NCI-H1694 treated with DMSO at 0.1 percent for 48 hours (cell line): Measurements from ENCODE around the gene PARVA.
A peak's percentile ranks its signal among the peaks of the same experiment; 100 is the strongest.

Experiments
- DNase-seq: peaks from one replicate; lab custom pipeline; 2025; lab: John Stamatoyannopoulos, UW

PARVA gene

DNA sequence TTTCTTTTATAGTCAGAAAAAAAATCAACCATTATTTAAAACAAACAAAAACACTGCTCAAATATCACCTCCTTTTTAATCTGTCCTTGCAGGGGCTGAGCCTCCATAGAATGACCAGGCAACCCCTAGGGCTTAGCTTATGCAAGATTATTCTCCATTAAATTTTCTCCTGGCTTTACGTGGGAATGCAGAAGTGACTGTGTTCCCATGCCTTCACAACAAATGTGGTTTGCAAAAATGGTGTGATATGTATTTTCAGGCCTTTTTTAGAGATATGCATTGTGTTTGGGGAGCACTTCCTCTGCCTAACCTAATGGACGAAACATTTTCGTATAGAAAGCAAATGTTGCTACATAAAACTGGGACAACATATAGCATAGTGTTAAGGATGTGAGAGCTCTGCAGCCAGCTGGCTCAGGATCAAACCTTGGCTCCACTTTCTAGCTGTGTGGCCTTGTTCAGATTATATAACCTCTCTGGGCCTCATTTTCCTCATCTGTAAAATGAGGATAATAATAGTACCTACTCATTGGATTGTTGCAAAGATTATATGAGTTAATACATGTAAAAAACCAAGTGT, 82.6 kb downstream of the PARVA start:
- DNase-seq, result no peak

DNA sequence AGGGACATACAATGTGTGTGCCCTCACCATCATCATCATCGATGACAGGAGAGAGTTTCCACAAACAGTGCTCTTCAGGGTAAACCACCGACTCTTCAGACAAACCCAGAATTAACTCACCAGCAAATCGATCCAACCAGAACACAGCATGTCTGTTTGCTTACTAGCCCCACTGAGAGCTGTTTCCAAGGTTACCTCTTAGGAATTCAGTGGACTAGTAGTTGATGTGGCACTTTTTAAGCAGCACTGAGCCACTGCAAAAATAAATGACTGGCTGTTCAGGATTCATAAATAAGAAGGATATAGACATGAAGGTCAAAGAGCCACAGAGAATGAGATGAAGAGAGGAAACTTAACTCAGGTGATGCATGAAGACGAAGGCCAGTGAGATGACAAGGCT, 83.1 kb downstream of the PARVA start:
- DNase-seq, result no peak

DNA sequence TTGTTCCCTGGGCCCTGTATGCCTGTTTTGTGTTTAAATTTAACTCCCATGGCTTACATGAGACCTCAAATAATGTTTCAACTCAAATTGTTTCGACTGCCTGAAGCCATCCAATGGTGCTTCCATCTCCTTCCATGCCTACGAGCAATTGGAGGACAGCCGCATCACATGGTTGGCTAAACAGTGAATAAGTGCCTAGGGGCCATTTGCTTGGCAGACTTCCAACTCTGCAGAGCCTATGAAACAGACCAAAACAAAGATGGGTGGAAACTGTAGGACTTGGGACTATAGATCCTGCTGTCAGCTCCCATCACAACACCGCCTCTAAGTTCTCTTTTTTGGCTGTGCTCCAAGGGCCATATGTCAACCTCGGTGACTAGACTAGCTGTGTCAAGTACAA, 84.1 kb downstream of the PARVA start:
- peak; percentile 21 for DNase-seq

DNA sequence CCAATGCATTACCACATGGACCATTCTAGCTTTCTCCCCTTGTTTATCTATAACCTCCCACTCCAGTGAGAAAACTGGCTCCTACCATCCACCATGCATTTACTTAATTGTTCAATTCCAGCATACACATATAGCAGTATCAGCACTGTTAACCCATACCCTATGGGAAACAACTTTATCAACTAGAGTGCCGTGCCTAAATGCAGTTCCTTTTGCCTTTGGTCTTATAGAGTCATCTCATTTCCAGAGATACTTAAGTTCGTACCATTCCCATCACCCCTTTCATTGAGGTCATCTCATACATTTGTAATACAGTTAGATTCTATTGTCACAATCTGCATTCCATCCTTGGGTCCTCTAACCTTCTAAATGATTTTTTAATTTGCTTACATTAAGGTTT, 86.9 kb downstream of the PARVA start:
- no peak for DNase-seq

DNA sequence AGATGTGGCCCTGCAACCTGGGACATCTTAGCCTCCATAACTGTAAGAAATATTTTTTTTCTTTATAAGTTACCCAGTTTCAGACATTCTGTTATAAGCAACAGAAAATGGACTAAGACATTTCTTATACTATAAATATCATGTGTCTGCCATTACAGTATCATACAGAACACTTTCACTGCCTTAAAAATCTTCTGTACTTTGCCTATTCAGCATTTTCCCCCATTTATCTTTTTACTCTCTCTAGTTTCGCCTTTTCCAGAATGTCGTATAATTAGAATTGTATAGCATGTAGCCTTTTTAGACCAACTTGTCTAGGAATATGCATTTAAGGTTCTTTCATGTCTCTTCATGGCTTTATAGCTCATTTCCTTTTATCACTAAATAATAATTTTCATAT, 88.0 kb downstream of the PARVA start:
- no peak for DNase-seq

DNA sequence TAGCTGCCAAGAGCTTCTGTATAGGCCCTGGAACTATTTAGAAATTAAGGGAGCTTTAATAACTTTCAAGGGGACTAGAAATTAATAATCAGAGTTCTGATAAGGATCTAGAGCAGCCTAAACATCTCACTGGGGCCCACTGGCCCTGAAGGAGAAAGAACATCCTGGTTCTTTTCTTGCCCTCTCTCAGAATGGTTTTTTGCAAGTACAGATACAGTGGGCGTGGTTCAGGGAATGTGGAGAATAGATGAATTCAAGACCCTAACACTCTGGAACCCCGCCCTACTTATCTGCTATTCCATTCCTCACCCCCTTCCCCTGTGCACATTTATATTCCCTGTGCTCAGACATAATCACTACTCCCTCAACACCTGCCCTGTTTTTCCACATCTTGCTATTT, 90.2 kb downstream of the PARVA start:
- DNase-seq, result no peak

DNA sequence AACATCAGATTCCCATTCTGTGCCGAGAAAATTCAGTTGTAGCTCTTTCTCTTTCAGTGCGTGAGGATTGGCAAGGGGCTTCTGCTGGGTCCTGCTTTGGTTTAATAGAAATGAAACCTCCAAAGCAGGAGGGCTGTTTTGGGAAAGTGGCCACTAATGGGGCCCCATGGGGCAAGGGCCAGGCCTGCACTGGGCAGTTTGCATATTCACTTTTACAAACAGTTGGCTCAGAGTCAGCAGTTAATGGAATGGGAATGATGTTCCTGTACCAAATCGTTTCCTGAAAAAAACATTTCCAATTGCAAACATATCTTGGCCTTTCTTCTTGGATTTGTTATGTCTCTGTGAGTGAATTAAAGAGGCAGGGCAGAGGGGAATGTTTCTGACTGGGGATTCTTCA, 92.1 kb downstream of the PARVA start:
- DNase-seq, result no peak

DNA sequence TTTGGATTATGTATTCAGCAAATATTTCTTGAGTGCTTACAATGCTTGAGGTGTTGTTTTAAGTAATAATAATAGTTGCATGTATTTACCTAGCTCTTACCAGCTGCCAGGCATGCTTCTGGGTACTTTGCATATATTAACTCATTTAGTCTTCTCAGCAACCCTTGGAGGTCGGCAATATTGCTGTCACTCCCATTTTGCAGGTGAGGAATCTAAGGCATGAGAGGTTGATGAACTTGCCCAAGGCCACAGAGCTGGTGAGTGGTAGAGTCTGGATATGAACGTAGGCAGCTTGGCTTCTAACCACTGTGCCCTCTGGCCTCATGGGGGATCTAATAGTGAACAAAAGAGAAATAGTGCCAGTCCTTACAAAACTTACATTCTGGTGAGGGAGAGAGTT, 92.9 kb downstream of the PARVA start:
- DNase-seq, result no peak

DNA sequence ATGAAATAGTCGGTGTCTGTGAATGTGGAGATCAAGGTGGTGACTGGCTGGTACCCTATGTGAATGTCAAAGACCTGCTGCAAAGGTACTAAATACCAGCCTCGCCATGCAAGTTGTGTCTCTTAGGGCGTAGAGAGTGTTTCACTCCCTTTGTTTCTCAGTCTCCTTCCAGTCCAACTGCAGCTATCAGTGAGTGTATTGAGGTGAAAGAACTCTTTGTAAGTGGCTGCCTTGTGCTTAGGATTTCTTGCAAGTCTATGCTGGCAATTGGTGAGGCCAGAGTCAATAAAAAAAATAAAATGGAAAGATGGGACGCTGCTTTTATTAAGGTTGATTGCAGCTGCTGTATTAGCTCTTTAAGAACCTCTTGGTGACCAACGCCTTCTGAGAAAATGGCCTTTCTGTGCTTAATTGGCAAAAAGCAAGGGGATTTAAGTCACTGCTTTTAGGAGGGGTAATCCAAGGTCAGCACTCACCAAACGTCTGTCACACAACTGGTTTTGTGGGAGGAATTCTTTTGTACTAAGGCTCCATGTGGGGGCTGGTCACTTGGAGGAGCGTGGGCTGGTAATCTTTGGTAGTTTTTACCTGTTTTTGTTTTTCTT, 95.1 kb downstream of the PARVA start:
- no peak for DNase-seq

DNA sequence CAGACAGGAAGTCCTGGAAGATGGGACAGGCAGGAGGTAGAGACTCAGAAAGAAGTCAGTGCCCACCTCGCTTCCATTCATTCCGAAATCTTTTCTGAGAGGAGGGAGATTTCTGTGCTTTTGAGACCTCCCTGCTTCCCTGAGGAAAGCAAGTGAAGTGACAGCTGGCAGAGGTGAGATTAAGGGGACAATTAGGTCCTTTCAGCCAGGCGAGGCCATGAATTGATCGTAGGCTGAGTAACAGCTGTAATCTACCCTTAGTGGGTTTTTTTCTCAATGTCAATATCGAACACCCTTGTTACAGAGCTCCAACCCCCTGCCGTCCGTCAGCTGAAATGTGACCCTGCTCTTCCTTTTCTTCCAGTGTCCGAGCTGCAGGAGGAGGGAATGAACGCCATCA, 96.0 kb downstream of the PARVA start:
- DNase-seq, result no peak

DNA sequence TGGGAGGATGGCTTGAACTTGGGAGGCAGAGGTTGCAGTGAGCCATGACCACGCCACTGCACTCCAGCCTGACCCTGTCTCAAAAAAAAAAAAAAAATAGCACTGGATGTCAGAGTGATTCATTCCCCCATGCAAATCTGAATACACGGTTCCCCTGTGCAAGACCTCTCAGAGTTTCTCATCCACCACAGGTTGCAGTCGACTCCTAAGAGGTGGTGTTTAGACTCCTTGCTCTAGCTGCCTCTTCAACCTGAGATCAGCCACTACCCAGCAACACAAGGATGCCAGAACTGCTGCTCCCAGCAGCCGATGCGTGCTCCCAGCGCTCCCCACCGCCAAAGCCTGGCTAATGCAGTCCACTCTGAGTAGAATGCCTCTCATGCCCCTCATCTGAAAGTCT, 97.5 kb downstream of the PARVA start:
- DNase-seq, result no peak

DNA sequence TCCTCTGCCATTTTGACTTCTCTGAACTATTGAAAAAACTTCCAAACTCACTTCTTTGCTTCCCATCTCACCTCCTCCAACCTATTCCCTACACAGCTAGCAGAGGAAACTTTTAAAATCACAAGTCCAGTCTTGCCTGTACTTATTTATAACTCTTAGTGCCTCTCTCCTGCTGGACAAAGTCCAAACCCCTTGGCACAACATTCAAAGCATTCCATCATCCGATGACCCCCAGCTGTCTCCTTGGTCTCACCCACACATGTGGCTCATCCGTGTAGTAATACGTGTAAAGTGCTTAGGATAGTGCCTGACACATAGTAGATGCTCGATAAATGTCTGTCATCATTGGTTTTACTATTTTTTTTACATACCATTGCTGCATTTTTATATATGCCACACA, 101.4 kb downstream of the PARVA start:
- DNase-seq, result no peak

DNA sequence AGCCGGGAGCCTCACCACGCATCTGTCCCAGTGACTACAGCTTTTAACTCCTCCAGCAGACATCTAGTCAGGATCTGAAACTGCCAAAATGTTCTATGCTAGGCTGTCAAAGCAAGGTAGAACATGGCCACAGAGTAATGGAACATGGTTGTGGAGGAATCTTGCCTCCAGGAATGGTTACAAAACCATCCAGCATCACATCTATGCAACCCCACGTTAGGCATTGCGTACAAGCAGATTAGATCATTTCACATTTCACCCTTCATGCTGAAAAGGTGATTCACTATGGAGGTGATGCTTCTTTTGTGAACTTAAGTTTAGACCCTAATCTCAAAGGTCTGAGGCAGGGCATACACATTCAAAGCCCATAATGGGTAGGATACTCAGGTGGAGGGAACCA, 103.0 kb downstream of the PARVA start:
- DNase-seq, result no peak

DNA sequence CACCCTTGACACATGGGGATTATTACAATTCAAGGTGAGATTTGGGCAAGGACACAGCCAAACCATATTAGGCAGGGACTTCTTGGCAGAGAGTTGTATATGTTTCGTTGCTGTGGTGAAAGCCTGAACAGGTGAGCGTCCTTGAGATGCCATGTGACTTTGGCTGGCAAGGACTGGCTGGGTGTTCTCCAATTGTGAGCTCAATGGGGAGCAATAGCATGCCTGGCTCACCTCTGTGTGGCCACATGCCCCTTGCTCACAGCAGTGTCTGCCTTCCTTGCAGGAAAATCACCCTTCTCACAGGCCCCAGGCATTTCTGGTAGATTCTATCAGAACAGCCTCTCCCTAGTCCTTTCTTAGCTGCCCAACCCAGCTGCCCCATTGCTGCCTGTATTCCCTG, 105.5 kb downstream of the PARVA start:
- no peak for DNase-seq

DNA sequence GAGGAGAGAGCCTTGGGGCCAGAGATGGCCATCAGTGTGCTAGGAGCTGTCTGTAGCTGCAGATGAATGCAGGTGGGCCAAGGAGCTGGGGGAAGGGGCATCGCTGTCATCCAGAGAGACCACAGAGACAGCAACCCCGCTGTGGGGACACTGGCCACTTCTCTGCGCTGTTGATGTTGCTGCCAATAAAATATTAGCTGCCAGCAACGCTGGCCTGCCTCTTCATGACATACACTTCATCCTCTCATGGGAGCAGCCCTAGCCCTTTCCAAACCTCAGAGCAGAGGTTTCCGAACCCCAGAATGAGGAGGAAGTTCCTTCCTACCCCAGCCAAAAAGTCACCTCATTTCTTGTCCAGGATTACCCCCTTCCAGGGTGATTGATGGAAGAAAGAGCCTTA, 106.2 kb downstream of the PARVA start:
- no peak for DNase-seq

DNA sequence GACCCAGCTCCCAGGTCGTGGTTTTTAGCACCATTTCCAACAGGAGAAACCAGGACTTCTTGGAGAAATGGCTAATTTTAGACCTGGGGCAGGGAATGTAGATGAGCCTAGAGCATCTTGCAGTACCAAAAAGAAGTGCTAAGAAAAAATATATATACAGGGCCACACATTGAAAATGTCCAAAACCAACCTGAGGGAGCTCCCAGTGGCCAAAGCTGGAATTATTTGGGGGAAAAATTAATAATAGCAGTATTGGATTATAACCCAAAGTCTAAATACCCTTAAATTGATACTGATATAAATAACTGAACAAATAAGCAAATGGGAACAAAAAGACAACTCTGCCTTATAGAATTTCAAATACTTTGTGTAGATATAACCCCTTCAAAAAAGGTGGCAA, 108.0 kb downstream of the PARVA start:
- DNase-seq, result no peak

DNA sequence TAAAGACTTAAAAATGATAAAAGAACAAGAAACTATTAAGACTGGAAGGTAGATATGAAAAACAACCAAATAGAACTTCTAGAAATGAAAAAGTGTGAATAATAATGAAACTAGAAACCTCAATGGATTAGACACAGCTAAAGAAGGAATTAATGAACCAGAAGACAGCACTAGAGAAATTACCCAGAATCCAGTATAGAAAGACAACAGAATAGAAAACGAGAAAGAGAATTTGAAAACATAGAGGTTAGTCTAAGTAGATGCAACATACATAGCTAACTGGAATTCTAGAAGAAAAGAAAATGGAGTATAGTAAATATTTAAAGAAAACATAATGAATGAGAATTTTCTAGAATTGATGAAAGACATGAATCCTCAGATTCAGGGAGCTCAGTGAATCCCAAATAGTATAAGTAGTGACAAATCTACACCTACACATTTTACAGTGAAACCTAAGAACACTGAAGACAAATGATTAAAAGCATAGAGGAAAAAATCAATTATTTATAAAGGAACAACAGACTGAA, 111.9 kb downstream of the PARVA start:
- DNase-seq, result no peak

DNA sequence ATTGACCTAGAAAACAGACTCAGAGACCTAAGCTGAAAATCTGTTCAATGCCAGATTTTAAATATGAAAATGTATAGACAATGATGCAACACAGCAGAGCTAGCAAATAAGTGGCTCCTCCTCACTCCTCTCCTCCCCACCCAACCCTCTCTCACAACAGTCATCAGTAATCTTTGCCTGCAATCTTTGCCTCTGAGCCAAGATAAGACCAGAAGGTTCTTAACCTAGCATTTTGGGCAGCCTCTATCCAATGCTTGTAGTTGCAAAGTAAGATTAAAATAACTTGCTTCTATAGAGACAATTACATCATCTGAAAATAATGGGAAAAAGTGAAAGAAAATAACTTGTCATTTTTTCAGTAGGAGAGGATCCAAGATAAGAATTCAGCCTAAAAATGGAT, 117.3 kb downstream of the PARVA start:
- no peak for DNase-seq

DNA sequence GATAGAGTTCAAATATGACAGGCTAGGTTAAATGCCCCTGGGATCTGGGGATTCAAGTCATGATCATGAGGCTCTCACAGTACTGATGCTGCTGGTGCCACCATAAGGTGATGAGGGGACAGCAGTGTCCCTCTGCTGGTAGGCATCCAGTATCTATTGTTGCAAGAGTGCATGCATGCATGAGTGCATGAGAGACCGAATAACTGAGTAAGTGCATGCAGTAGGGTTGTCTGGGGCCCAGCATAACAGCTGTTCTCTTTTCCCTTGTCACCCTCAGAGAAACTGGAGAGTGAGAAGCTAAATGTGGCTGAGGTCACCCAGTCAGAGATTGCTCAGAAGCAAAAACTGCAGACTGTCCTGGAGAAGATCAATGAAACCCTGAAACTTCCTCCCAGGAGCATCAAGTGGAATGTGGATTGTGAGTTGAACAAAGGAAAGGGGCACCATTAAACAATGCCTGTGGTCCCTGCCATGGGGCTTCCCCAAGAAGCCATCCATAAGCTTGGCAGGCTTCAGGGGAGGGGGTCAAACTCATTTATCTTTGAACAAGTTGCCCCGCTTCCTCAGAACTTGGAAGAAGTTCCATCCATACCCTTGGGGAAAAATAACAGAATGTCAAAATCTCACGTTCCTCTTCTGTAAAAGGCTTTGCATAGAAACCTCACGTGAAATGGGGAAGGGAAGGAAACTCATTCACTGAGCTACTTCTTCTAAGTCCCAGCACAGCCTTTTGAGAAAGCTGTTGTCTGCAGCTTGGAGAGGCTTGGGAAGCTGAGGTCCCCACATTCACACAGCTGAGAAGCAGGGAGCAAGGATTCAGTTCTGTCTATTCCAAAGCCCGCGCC, 119.0 kb downstream of the PARVA start:
- DNase-seq, result peak; percentile 41

DNA sequence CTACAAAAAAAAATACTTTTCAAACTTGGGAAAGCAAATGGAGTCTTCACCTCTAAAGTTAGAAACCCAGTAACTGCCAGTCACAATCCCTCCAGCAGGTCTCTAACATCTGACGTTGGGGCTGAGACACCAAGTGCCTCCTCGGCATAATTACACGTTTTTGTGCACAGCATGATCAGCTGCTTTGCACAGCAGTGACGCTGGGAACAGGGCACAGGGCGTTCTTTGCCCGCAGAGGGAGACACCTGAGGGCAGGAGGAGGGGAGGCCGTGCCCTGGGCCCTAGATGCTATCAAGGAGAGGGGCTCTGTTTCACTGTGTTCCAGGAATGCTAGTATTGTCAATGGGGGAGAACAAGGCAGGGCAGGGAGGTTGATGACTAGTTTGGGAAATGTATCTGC, 120.1 kb downstream of the PARVA start:
- no peak for DNase-seq

DNA sequence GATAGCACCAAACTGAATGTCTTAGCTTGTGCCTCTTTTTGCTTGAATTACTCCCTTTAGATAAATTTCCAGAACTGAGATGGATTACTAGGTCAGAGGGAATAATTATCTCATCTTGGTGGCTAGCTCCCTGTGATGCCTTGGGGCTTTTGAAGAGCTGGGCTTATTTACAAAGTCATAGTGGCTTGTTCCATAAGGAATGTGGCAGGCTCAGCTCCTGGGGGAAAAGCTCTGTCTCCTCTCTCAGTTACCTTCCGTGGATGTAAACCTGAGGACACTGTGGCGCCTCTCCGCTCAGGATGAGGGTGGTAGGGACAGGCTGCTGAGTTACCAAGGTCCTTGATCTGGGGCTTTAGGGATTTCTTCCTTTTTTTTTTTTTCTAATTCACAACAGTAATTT, 121.7 kb downstream of the PARVA start:
- no peak for DNase-seq

DNA sequence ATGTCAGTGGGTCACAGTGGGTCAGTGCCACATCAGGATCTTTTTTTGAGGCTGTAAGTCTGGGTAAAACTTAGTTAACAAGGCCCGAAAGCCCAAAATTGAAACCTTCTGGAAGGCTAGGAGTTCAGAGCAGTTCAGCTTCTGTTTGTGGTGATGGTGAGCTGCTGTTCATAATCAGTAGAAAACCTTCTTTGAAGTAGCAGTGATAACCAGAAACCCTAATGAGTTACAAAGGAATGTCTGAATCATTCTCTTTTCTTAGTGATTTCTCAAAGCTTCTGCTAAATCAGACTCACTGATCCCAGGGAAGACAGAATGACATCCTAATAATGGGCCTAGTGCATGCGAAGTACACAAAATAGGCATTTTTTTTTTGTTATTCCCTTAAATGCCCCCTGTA, 124.7 kb downstream of the PARVA start:
- DNase-seq, result no peak

DNA sequence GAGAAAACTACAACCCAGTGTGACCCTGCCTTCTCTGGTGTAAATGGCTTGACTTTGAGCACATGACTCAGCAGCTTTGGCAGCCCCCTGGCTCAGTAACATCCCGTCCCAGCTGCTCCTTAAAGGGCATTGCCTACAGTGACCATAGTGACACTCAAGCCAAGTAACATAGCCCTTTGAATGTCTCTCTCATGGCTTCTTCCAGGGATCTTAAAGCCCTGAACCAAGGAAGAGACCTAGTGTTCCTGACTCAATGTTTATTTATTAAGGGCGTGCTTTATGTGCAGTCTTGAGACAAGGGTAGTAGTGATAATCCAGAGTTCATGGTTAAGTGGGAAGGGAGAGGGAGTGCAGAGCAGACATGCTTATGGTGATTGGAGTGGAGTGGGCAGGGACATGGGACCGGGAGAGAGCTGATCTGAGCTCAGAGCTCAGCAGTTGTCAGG, 125.7 kb downstream of the PARVA start:
- DNase-seq, result no peak
